Natural killer cell (primary cell): Measurements from ENCODE around the gene UST. TPM values are rescaled to one million over a fixed set of nuclear protein-coding genes. Genes with fewer than 3 reads are reported as not detected.
A peak's percentile ranks its signal among the peaks of the same experiment; 100 is the strongest.

Experiments
- ATAC-seq, 3 donors: fragments of 150-1000 bp in 2 of 3; fragments of 200-7000 bp in 1 of 3; cut with Tn5 transposase; 1 replicate in 1 of 3; 2 replicates in 2 of 3; pipeline ENCODE4 v1.10.0; 2021; ENCODE audit warnings: mild to moderate bottlenecking in 2 of 3, moderate library complexity in 2 of 3
- DNase-seq, 2 donors: peaks; one replicate each; pipeline versions ENCODE4 v3.0.0 to v3.0.0-alpha.2; 2013 to 2021; ENCODE audit warnings: mixed read lengths in 1 of 2
- H3K27ac ChIP-seq: one replicate; pipeline ENCODE4 v1.5.1; 2013; ENCODE audit warnings: mild to moderate bottlenecking, low read length
- H3K27me3 ChIP-seq: one replicate; pipeline ENCODE4 v1.6.1; 2013; ENCODE audit warnings: low read length; ENCODE audit not compliant: control insufficient read depth, insufficient read depth
- H3K36me3 ChIP-seq: one replicate; pipeline ENCODE4 v1.6.1; 2013; ENCODE audit warnings: low read length; ENCODE audit not compliant: control insufficient read depth, insufficient read depth
- H3K4me1 ChIP-seq: one replicate; pipeline ENCODE4 v1.6.1; 2013; ENCODE audit warnings: low read length; ENCODE audit not compliant: control insufficient read depth, insufficient read depth
- H3K4me3 ChIP-seq: one replicate; pipeline ENCODE4 v1.5.1; 2013; ENCODE audit warnings: low read length
- H3K9me3 ChIP-seq: one replicate; pipeline ENCODE4 v1.6.1; 2013; ENCODE audit warnings: low read length; ENCODE audit not compliant: control insufficient read depth, insufficient read depth
- H3K27ac Mint-ChIP-seq, 2 donors: one replicate each; pipeline ENCODE4 v1.8.0; 2022; ENCODE audit warnings: mild to moderate bottlenecking in 2 of 2, mixed read lengths in 2 of 2, moderate library complexity in 1 of 2
- H3K27me3 Mint-ChIP-seq, 2 donors: one replicate each; pipeline ENCODE4 v1.8.0; 2022; ENCODE audit warnings: low read depth in 2 of 2, mixed read lengths in 2 of 2
- H3K36me3 Mint-ChIP-seq: one replicate; pipeline ENCODE4 v1.8.0; 2022; ENCODE audit warnings: mixed read lengths
- H3K4me1 Mint-ChIP-seq, 2 donors: one replicate each; pipeline ENCODE4 v1.8.0; 2022; ENCODE audit warnings: mixed read lengths in 2 of 2
- H3K4me3 Mint-ChIP-seq: one replicate; pipeline ENCODE4 v1.8.0; 2022; ENCODE audit warnings: mild to moderate bottlenecking, moderate library complexity, mixed read lengths
- H3K9me3 Mint-ChIP-seq, 2 donors: one replicate each; pipeline ENCODE4 v1.8.0; 2022; ENCODE audit warnings: mixed read lengths in 2 of 2
- CTCF ChIP-seq: fragments of 200-600 bp; IDR thresholded peaks from one replicate; pipeline ENCODE4 v1.8.0; 2022; ENCODE audit warnings: antibody characterized with exemption
- WGBS: methylation state at CpG from one replicate; pipeline ENCODE4 v1.1.7; 2013; ENCODE audit warnings: missing lambda C conversion rate; ENCODE audit not compliant: insufficient coverage; 5-methylcytosine and 5-hydroxymethylcytosine counted together
- intact Hi-C: fragments of 100-400 bp; cut with micrococcal nuclease; formaldehyde crosslinking; loops from one replicate; pipeline ENCODE4 v1.14.2; 2022
- total RNA-seq, 4 donors: library from RNA; stranded (reverse); fragments of 120-200 nt in 1 of 4; gene quantifications; one replicate each; pipeline versions ENCODE4 v1.2.3 to v1.2.4, GENCODE V29; 2013 to 2022

The UST gene
- total RNA-seq, 3 donors from 2014 or later (not counting 1 experiment from before 2014, with no cell fraction given), result 6.3 to 11.9 (median 10.6) TPM

GRCh38 chr6:149052350-149053106 lies 305.7 kb downstream of the UST start:
- WGBS, result 67% methylated on average over 3 of the region's 6 CpGs
- peaks cover 28 to 38% of the 10 kb centered on the region in 2 donors for H3K4me1 Mint-ChIP-seq
- ATAC-seq, result no peak

GRCh38 chr6:149053848-149054558 lies 307.2 kb downstream of the UST start:
- H3K4me3 Mint-ChIP-seq, result peak overlapping the region; percentile 70
- H3K36me3 Mint-ChIP-seq, result no peaks in the 10 kb centered on the region
- H3K9me3 Mint-ChIP-seq, result no peaks in the 10 kb centered on the region
- DNase-seq (peak in 1 of 2 donors; percentile 47), ATAC-seq (peak; percentile 64 to 77 (median 65))
- H3K27me3 ChIP-seq, result no peaks in the 10 kb centered on the region
- no peaks in the 10 kb centered on the region for H3K9me3 ChIP-seq
- intact Hi-C loops, result no loop called here
- H3K4me1 Mint-ChIP-seq, result peaks cover 24 to 32% of the 10 kb centered on the region in 2 donors
- H3K4me3 ChIP-seq, result no peak overlapping the region
- peak overlapping the region; percentile 61 to 88 for H3K27ac Mint-ChIP-seq
- 58% methylated on average over 2 of the region's 4 CpGs for WGBS
- peaks cover 23% of the 10 kb centered on the region for H3K4me1 ChIP-seq
- TF ChIP-seq CTCF, result no peak
- no peaks in the 10 kb centered on the region for H3K27me3 Mint-ChIP-seq
- H3K27ac ChIP-seq, result peak overlapping the region; percentile 47
- no peaks in the 10 kb centered on the region for H3K36me3 ChIP-seq

More at GRCh38 chr6:149052350-149053106, 305.7 kb downstream of the UST start:
- DNase-seq, result no peak
- Histone ChIP-seq H3K4me3 (no peak overlapping the region), H3K27me3 (no peaks in the 10 kb centered on the region), H3K36me3 (no peaks in the 10 kb centered on the region), H3K9me3 (no peaks in the 10 kb centered on the region), H3K27ac (no peak overlapping the region), H3K4me1 (peaks cover 26% of the 10 kb centered on the region)
- no peaks in the 10 kb centered on the region for H3K9me3 Mint-ChIP-seq
- intact Hi-C loops, result no loop called here
- H3K36me3 Mint-ChIP-seq, result no peaks in the 10 kb centered on the region
- no peak overlapping the region for H3K4me3 Mint-ChIP-seq
- no peaks in the 10 kb centered on the region for H3K27me3 Mint-ChIP-seq
- no peak for TF ChIP-seq CTCF
- H3K27ac Mint-ChIP-seq, result no peak overlapping the region

GRCh38 chr6:149054559-149055194 lies 307.8 kb downstream of the UST start:
- intact Hi-C loops, result no loop called here
- Histone ChIP-seq H3K4me3 (no peak overlapping the region), H3K9me3 (no peaks in the 10 kb centered on the region), H3K27me3 (no peaks in the 10 kb centered on the region), H3K36me3 (no peaks in the 10 kb centered on the region), H3K4me1 (peaks cover 30% of the 10 kb centered on the region), H3K27ac (peak overlapping the region; percentile 47)
- DNase-seq (no peak), ATAC-seq (peak; percentile 44 to 71 (median 62))
- no peak for TF ChIP-seq CTCF
- Mint-ChIP-seq H3K4me3 (peak overlapping the region; percentile 70), H3K27me3 (no peaks in the 10 kb centered on the region), H3K4me1 (peaks cover 25 to 34% of the 10 kb centered on the region in 2 donors), H3K9me3 (no peaks in the 10 kb centered on the region), H3K36me3 (no peaks in the 10 kb centered on the region), H3K27ac (peak overlapping the region; percentile 61 to 88)
- 44% methylated on average over 7 of the region's 8 CpGs for WGBS
